Measurements from ENCODE around the gene HARS2.

GRCh38 chr5:140647042-140647419 is 44.2 kb upstream of the HARS2 start:
- TF ChIP-seq EZH2 (IDR thresholded peaks at IDR 0.05; ENCODE audit: insufficient read depth, low read length) (no peak), CTCF (IDR thresholded peaks at IDR 0.05; ENCODE audit: insufficient read depth, low read depth, low read length) (no peak)

All from astrocyte (in vitro differentiated cells and primary cell).